Measurements from ENCODE around the gene APH1A. TPM values are rescaled to one million over a fixed set of nuclear protein-coding genes. Genes with fewer than 3 reads are reported as not detected.

APH1A gene
- total RNA-seq, 2 donors from 2014 or later, result 115 to 140 TPM

DNA sequence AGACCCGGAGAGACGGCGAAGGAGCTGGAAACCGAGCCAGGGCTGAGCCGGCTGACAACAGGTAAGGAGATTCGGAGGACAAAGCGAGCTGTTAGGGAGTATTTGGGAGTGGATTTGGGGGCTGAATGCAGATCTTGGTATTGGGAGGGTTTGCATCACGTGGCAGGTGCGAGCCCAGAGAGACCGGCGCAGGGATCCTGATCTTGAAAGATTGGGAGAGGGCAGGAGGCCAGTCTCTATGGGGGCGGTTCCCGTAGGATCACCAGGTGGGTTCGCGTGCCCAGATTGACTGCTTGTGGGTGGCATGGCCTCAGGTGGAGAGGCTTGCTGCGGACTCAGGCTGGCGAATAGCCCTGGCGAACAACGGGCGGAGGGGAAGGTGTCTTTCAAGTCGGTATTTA is 13.7 kb upstream of the APH1A start:
- Mint-ChIP-seq H3K36me3 (no peaks in the 10 kb centered on the region), H3K27ac (peak overlapping the region; percentile 56 to 65), H3K4me3 (peak overlapping the region; percentile 92), H3K9me3 (no peaks in the 10 kb centered on the region), H3K4me1 (ENCODE audit: low read depth in 2 of 2) (peaks cover 21% of the 10 kb centered on the region in 2 donors), H3K27me3 (peaks cover 7 to 28% of the 10 kb centered on the region in 2 donors)
- no peak for ATAC-seq
- DNase-seq (ENCODE audit: low spot score), result no peak

DNA sequence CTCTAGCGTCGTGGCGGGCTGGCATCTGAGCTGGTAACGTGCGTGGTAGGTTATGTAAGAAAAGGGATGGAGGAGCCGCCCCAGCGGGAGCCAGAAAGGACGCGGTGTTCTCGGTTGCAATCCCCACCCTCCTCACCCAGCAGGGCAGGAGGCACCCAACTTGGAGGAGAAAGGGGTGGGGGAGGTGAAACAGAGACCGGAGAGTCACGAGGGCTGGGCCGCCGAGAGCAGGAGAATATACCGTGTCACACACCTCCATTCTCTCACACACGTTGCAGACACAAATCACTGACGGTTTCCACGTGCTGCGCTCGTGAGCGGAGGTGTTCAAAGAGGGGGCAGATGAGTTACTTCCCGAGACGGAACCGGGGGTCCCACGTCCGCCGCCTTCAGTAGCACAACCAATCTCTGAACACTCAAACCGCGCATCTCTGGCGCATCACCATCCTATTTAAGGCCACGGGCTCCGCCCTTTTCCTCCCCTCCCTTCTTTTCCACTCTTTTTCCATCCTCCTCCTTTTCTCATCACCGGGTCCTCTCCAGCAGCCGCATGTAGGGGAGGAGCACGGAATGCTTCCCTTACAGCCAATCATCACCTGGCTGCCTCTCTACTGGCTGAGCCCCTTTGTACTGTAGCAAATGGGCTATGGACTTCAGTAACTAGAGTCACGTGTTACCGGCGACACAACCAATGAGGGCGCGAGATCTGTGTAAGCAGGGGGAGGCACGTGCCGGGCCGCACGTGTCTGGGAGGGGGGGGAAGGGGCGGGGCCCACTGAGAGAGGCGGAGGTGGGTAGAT is 13.1 kb upstream of the APH1A start, which contains the start of gene CIART:
Gene CIART, plus strand, starts transcription at position 797 of the 800 bp plus-strand sequence. CDS start 714 bp downstream, outside the sequence.
- Mint-ChIP-seq H3K27ac (peak within 1 kb of the TSS; percentile 56 to 65), H3K36me3 (no peaks in the 10 kb centered on the region), H3K4me3 (peak within 1 kb of the TSS; percentile 92), H3K27me3 (peaks cover 7 to 26% of the 10 kb centered on the region in 2 donors), H3K4me1 (ENCODE audit: low read depth in 2 of 2) (peaks cover 21% of the 10 kb centered on the region in 2 donors), H3K9me3 (no peaks in the 10 kb centered on the region)
- peak; percentile 73 for DNase-seq (ENCODE audit: low spot score)
- ATAC-seq, result peak; percentile 88 to 95

DNA sequence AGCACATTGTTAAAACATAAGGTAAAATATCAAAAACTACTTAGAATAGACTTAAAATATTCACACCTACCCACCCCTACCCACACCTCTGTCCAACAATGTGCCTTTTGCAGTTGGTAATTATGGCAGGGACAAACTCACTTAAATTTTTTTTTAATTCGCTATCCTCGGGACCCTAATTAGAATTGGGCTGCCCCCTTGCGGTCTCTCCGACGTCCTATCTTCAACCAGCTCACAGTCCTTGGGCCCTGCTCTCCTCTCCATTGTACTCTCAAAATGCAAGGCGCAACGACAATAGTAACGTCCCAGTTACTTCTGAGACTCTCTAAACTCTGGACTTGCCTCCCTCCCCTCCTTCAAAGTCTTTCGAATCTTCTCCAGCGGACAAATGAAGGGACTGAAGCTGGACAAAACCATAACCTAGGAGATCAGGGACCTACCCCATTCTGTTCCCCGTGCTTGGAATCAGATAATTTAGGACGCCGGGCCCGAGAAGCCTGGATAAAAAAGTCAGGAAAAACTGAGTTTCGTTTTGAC is 12.5 kb upstream of the APH1A start:
- H3K4me3 Mint-ChIP-seq, result peak overlapping the region; percentile 92
- peak; percentile 55 to 62 for ATAC-seq
- no peak for DNase-seq (ENCODE audit: low spot score)
- H3K9me3 Mint-ChIP-seq, result no peaks in the 10 kb centered on the region
- H3K4me1 Mint-ChIP-seq (ENCODE audit: low read depth in 2 of 2), result peaks cover 21% of the 10 kb centered on the region in 2 donors
- H3K27ac Mint-ChIP-seq, result peak overlapping the region in 1 of 2 donors; percentile 56
- H3K27me3 Mint-ChIP-seq, result peaks cover 7 to 27% of the 10 kb centered on the region in 2 donors
- H3K36me3 Mint-ChIP-seq, result no peaks in the 10 kb centered on the region

DNA sequence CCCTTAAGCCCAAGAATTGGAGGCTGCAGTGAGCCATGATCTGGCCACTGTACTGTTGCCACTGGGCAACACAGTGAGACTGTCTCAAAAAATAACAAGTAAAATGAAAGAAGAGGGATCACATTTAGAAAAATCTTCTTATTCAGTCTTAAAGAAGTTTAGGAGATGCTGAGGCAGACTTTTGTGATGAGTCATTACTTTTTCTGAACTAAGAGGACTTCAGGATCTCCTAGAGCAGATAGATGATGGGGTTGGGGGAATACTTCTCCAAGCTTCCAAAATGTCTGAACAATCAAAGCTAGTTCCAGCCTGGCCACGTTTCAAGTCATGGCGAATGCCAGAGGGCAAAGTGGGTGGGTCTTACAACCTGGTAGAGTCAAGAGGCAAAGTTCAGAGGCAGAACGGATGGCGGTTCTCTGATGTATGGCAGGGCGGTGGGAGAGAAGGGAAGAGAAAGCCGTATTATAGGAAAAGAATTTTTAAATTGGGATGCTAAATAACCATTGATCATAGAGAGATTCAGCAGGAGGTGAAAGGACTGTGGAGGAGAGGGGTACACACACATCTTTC is 11.4 kb upstream of the APH1A start:
- Mint-ChIP-seq H3K4me3 (peak overlapping the region; percentile 24), H3K27me3 (peaks cover 7 to 27% of the 10 kb centered on the region in 2 donors), H3K9me3 (no peaks in the 10 kb centered on the region), H3K4me1 (ENCODE audit: low read depth in 2 of 2) (peaks cover 21% of the 10 kb centered on the region in 2 donors), H3K27ac (no peak overlapping the region), H3K36me3 (no peaks in the 10 kb centered on the region)
- DNase-seq (ENCODE audit: low spot score), result no peak
- ATAC-seq, result no peak

DNA sequence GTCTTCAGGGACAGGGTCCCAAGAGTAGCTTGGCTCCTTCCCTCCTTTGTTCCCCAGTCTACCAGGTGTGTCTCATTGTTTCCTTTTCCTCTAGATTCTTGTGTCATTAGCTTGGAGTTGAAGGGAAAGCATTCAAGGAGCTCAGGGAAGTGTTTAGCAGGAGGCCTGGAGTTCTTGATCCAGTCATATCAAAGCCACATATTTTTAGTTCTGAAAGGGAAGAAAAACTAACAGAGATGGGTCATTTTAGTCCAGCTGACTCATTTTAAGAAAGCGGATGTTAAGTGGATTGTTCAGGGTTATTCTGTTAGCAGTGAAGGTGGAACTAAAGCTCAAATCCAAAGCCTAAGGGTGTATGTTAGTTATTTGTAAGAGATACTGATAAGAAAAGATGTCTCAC is 4.5 kb upstream of the APH1A start:
- Mint-ChIP-seq H3K4me3 (no peak overlapping the region), H3K27ac (no peak overlapping the region), H3K4me1 (ENCODE audit: low read depth in 2 of 2) (peaks cover 6 to 7% of the 10 kb centered on the region in 2 donors), H3K27me3 (peaks cover 0 to 3% of the 10 kb centered on the region in 2 donors), H3K9me3 (no peaks in the 10 kb centered on the region), H3K36me3 (no peaks in the 10 kb centered on the region)
- DNase-seq (ENCODE audit: low spot score) (no peak), ATAC-seq (no peak)

DNA sequence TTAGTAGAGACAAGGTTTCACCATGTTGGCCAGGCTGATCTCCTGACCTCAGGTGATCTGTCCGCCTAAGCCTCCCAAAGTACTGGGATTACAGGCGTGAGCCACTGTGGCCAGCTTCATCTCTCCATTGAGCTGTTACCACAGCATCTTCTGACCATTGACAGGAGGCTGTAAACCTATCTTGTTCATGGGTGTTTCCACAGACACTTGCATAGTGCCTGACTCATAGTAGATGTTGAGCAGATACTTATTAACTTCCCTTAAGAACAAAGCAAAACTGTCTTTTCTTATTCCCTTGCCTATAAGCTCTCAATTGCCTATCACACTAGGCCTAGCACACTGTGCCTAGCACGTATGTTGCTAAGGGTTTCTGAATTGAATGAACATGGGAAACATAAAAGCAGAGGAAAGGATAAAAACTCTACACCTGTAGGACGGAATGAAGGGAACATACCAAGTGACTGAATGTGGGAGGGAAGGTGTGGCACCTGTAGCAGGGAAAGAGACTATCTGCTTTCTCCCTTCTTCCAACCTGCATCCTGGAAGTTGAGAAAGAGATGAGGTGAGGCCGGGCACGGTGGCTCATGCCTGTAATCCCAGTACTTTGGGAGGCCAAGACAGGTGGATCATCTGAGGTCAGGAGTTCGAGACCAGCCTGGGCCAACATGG is 2.6 kb upstream of the APH1A start:
- ATAC-seq, result no peak
- no peak overlapping the region for H3K27ac Mint-ChIP-seq
- peaks cover 23 to 24% of the 10 kb centered on the region in 2 donors for H3K4me1 Mint-ChIP-seq (ENCODE audit: low read depth in 2 of 2)

DNA sequence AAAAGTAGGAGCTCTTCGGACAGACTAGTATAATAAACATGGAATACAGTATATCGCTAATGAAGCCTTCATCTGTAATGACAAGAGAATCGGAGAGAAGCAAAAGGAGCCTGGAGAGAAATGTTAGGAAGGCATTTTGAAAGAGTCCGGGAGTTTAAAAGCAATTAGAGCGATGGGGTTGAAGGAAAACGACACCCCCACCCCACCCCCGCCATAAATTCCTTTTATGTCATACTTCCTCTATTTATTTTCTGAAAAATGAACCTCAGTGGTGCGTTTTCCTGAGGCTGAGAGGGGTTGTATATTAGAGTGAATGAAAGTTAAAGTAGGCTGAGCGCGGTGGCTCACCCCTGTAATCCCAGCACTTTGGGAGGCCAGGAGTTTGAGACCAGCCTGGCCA is 635 bp upstream of the APH1A start:
- no peaks in the 10 kb centered on the region for H3K27me3 Mint-ChIP-seq
- ATAC-seq (no peak), DNase-seq (ENCODE audit: low spot score) (no peak)
- H3K27ac Mint-ChIP-seq, result peak overlapping the region; percentile 84 to 95
- peak overlapping the region; percentile 89 for H3K4me3 Mint-ChIP-seq
- peaks cover 24 to 26% of the 10 kb centered on the region in 2 donors for H3K4me1 Mint-ChIP-seq (ENCODE audit: low read depth in 2 of 2)
- no peaks in the 10 kb centered on the region for H3K36me3 Mint-ChIP-seq
- no peaks in the 10 kb centered on the region for H3K9me3 Mint-ChIP-seq

More for the DNA sequence above, 2.6 kb upstream of the APH1A start:
- no peak for DNase-seq (ENCODE audit: low spot score)
- Mint-ChIP-seq H3K9me3 (no peaks in the 10 kb centered on the region), H3K27me3 (no peaks in the 10 kb centered on the region), H3K36me3 (no peaks in the 10 kb centered on the region), H3K4me3 (no peak overlapping the region)

DNA sequence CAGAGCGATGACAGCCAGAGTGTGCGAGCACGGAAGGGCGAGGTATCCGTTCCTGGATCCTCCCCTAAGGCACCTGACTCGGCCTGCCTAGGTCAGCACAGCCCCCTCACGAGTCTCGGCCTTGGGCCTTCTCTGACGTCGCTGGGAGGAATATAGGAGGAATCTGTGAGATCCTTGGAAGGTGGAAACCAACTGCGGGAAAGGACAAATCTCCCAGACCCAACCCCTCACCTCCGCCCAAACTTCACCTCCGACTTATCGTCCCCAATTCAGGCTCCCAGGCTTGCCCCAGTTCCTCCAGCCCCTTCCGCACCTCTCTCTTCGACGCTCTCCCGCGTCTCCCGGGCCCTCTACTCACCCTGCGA is 494 bp downstream of the APH1A start:
- Mint-ChIP-seq H3K36me3 (no peaks in the 10 kb centered on the region), H3K4me3 (peak overlapping the region; percentile 89), H3K27ac (peak overlapping the region; percentile 84 to 95), H3K9me3 (no peaks in the 10 kb centered on the region), H3K4me1 (ENCODE audit: low read depth in 2 of 2) (peaks cover 24 to 26% of the 10 kb centered on the region in 2 donors), H3K27me3 (no peaks in the 10 kb centered on the region)
- ATAC-seq (peak; percentile 50 to 58), DNase-seq (ENCODE audit: low spot score) (no peak)

DNA sequence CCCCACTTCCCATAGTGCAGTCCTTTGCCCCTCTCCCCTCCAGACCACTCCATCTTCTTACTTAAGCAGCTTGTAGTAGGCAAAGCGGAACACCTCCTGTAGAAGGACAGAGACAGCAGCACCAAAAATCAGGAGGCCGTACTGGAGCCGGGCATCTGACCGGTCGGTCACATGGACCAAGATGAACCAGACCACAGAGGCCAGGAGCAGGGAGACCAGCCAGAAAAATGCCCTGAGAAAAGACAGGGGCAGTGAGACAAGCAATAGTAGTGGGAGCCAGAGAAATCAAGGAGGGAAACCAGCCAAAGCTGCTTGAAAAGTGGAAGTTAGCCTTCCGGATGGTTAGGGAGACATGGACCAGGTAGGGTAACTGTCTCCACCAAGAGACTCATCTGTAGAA is 920 bp downstream of the APH1A start:
- H3K4me1 Mint-ChIP-seq (ENCODE audit: low read depth in 2 of 2), result peaks cover 24 to 26% of the 10 kb centered on the region in 2 donors
- DNase-seq (ENCODE audit: low spot score), result no peak
- H3K36me3 Mint-ChIP-seq, result no peaks in the 10 kb centered on the region
- no peak for ATAC-seq
- H3K27ac Mint-ChIP-seq, result peak overlapping the region; percentile 84 to 95
- no peaks in the 10 kb centered on the region for H3K9me3 Mint-ChIP-seq
- peak overlapping the region; percentile 89 for H3K4me3 Mint-ChIP-seq
- no peaks in the 10 kb centered on the region for H3K27me3 Mint-ChIP-seq

DNA sequence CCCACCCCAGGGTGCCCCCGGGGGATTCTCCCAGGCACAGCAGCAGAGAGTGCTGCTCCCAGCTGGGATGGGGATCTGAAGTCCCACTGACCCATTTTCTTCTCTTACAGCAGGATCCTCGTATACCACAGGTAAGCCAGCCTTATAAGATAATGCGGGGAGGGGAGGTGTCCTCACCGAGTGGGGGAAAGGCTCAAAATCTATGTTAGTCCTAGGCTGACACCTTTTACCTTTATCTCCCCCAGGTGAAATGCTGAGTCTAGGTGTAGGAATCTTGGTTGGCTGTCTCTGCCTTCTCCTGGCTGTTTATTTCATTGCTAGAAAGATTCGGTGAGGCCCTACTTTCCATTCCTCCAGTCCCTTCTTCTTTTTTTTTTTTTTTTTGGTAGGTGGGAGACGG is 5.3 kb downstream of the APH1A start:
- DNase-seq (ENCODE audit: low spot score), result no peak
- no peak overlapping the region for H3K27ac Mint-ChIP-seq
- H3K4me1 Mint-ChIP-seq (ENCODE audit: low read depth in 2 of 2), result peaks cover 17 to 20% of the 10 kb centered on the region in 2 donors
- ATAC-seq, result no peak
- H3K4me3 Mint-ChIP-seq, result no peak overlapping the region
- H3K9me3 Mint-ChIP-seq, result no peaks in the 10 kb centered on the region
- H3K27me3 Mint-ChIP-seq, result peaks cover 7% of the 10 kb centered on the region in 2 donors
- no peaks in the 10 kb centered on the region for H3K36me3 Mint-ChIP-seq

DNA sequence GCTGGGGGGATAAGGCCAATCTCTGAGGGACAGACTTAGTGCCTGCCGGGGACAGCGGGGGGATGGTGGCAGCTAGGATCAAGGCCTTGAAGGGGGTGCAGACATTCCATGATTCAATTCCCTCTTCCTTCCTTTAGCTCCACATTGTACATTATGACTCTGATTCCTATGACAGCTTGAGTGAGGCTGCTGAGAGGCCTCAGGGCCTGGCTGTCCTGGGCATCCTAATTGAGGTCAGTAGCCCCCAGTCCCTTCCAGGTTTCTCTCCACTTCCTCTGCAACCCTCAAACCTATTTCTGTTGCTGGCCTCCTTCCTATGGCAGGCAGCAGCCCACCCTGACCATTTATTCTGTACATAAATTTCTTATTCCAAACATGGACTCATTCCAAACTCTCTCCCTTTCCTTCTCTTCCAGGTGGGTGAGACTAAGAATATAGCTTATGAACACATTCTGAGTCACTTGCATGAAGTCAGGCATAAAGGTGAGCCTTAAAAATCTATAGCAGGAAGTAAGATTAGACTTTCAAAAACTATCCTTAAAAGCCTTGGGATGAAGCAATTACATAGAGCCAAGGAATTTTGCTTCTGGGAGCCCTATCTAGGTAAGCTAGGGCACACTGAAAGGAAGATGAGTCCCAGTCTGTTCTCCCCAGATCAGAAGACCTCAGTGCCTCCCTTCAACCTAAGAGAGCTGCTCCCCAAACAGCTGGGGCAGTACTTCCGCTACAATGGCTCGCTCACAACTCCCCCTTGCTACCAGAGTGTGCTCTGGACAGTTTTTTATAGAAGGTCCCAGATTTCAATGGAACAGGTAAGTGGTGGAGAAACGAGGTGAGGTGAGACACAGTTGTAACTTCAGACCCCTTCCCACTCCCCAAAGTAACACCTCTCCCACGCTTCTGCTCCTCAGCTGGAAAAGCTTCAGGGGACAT is 6.2 kb downstream of the APH1A start:
- DNase-seq (ENCODE audit: low spot score) (no peak), ATAC-seq (no peak)
- H3K36me3 Mint-ChIP-seq, result no peaks in the 10 kb centered on the region
- H3K27me3 Mint-ChIP-seq, result peaks cover 13 to 15% of the 10 kb centered on the region in 2 donors
- H3K27ac Mint-ChIP-seq, result no peak overlapping the region
- no peaks in the 10 kb centered on the region for H3K9me3 Mint-ChIP-seq
- no peak overlapping the region for H3K4me3 Mint-ChIP-seq
- peaks cover 11 to 13% of the 10 kb centered on the region in 2 donors for H3K4me1 Mint-ChIP-seq (ENCODE audit: low read depth in 2 of 2)

DNA sequence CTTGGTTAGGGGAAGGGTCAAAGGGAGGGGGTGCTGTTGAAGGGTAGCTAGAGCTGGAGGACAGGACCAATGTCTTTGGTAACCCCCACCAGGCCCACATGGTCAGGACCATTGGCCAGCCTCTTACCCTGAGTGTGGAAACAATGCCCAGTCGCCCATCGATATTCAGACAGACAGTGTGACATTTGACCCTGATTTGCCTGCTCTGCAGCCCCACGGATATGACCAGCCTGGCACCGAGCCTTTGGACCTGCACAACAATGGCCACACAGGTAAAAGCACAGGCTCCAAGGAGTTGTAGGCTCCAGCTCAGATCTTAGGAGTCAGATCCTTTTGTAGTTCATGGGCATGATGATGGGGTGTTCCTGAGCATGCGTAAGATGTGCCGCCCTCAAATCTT is 7.4 kb downstream of the APH1A start:
- peaks cover 4 to 5% of the 10 kb centered on the region in 2 donors for H3K4me1 Mint-ChIP-seq (ENCODE audit: low read depth in 2 of 2)
- DNase-seq (ENCODE audit: low spot score), result no peak
- H3K27me3 Mint-ChIP-seq, result peaks cover 22 to 26% of the 10 kb centered on the region in 2 donors
- H3K9me3 Mint-ChIP-seq, result no peaks in the 10 kb centered on the region
- H3K27ac Mint-ChIP-seq, result no peak overlapping the region
- peak in 1 of 2 donors; percentile 7 for ATAC-seq
- no peaks in the 10 kb centered on the region for H3K36me3 Mint-ChIP-seq
- H3K4me3 Mint-ChIP-seq, result no peak overlapping the region
